GM10266 (cell line): ENCODE data around the gene PINK1.

ENCODE experiments used
- DNase-seq: peaks from one replicate; pipeline ENCODE4 v3.0.0; 2012; ENCODE audit errors: extremely low spot score
- TF ChIP-seq, protein P1 (sequence below): IDR thresholded peaks from 2 replicates; pipeline ENCODE4 v1.5.1; 2012; ENCODE audit warnings: mild to moderate bottlenecking, low read depth; ENCODE audit not compliant: control insufficient read depth, insufficient read depth; ENCODE audit errors: missing control alignments

PINK1 gene

GRCh38 chr1:20697563-20697962, 64.3 kb downstream of the PINK1 start:
- TF ChIP-seq, protein P1, sequence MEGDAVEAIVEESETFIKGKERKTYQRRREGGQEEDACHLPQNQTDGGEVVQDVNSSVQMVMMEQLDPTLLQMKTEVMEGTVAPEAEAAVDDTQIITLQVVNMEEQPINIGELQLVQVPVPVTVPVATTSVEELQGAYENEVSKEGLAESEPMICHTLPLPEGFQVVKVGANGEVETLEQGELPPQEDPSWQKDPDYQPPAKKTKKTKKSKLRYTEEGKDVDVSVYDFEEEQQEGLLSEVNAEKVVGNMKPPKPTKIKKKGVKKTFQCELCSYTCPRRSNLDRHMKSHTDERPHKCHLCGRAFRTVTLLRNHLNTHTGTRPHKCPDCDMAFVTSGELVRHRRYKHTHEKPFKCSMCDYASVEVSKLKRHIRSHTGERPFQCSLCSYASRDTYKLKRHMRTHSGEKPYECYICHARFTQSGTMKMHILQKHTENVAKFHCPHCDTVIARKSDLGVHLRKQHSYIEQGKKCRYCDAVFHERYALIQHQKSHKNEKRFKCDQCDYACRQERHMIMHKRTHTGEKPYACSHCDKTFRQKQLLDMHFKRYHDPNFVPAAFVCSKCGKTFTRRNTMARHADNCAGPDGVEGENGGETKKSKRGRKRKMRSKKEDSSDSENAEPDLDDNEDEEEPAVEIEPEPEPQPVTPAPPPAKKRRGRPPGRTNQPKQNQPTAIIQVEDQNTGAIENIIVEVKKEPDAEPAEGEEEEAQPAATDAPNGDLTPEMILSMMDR, result no peak
- no peak for DNase-seq

DNA sequence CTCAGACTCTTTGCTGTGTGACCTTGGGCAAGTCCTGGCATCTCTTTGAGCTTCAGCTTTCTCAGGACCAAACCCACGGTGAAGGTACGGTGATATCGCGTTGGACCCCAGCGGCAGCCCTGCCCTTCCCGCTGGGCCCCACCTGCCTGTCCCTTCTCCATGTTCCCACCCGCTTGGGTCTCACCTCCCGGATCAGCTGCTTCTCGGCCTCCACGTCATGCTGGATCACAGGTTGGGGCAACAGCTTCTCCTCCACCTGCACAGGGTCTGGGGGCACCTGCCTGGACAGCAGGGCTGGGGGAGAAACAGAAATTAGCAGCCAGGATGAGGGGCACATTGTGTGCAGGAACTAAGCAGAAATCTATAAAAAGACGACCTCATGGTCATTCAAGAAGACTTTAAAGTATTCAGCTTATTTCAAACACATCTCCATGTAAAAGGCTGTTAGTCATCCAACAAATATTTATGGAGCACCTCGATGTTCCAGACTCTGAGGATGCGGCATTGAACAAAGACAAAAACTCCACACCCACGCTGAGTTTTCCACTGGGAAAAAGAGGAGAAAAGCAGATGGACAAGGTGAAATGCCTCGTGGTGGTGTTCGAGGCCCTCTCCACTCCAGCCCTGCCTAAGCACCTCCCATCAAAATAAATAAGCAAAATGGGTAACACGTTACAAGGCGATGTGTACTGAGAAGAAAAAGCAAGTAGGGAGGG, 65.1 kb downstream of the PINK1 start:
- no peak for DNase-seq
- TF ChIP-seq, protein P1, result no peak

DNA sequence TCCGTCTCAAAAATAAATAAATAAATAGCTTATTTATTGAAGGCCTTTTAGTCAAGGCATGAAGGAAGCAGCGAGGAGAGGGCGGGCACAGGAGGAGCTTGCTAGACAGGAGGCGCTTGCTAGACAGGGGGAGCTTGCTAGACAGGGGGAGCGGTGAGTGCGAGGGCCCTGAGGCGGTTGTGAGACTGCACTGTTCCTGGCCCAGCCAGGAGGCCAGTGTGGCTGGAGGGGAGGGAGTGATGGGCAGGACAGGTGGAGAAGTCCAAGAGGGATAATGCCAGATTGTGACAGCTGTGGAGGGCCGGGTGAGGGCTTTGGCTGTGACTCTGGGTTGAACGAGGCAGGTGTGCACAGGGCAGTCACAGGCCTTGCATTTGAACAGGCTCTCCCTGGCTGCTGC, 66.3 kb downstream of the PINK1 start:
- TF ChIP-seq, protein P1, result no peak
- no peak for DNase-seq

- DNase-seq, result no peak
- TF ChIP-seq, protein P1, result no peak
Observed at GRCh38 chr1:20700636-20701215, 67.5 kb downstream of the PINK1 start.
